Activated effector memory CD4-positive, alpha-beta T cell treated with Interleukin-2 at 50 U/mL for 16 hours (primary cell): ENCODE results near the gene WBP2.

Experiments
- DNase-seq: peaks from one replicate; pipeline ENCODE4 v3.0.0-alpha.2; 2020

WBP2 gene

GRCh38 chr17:75826561-75827307 lies 28.4 kb downstream of the WBP2 start:
- DNase-seq = no peak

DNA sequence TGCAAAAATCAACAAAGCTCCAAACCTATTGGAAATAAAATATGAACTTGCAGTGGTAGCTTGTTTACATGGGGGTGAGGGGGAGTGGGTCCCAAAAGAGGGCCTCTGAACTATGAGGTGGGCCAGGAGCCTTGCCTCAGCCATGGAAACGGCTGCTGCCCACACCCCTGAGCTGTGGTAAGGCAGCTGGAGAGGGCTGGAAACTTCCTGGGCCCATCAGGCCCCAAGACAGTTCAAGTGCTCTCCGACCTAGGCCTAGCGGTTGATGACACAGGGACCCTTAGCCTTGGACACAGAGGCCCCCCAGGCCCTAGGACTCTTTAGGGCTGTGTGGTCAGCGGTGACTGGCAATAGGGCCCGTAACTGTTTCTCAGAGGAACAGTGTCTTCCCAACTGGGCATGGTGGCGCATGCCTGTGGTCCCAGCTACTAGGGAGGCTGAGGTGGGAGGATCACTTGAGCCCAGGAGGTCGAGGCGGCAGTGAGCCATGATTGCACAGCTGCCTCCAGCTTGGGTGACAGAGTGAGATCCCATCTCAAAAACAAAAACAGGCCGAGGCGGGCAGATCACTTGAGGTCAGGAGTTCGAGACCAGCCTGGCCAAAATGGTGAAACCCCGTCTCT lies 29.3 kb downstream of the WBP2 start:
- no peak for DNase-seq

GRCh38 chr17:75825149-75825552 lies 30.0 kb downstream of the WBP2 start:
- no peak for DNase-seq

DNA sequence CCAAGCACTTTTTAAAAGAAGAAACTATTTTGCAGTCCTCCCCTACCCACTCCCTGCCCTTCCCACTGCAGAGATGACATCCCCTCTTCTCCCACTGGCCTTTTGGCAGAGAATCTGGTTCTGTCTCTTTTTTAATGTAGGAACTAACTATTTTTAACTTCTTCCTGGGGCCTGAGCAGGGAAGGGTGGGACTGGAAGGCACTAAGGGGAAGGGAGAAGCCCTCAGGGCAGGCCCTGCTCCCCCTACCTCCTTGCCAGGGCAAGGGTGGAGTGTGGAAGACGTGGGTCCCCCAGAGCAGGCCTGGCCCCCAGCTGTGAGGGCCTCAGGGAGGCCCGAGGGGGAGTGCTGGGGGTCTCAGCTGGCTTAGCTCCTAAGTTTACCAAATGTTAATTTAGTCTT lies 30.5 kb downstream of the WBP2 start:
- DNase-seq = no peak

DNA sequence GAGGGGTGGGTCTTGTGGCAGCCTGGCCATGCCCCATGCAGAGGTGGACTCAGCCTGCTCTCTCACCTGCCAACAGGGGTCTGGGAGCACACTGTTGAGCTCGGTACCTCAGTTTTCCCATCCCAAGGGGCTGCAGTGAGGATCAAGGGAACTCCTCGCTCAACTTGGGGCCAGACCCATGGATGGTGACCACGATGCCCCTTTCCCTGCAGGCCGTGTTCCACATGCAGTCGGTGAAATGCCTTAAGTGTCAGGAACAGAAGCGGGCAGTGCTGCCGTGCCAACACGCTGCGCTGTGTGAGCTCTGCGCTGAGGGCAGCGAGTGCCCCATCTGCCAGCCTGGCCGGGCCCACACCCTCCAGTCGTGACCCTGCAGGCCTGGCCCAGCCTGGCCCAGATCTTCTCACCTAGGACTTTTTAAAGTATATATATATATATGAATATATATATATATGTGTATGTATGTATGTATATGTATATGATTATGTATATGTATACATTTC lies 31.0 kb downstream of the WBP2 start:
- DNase-seq = no peak

DNA sequence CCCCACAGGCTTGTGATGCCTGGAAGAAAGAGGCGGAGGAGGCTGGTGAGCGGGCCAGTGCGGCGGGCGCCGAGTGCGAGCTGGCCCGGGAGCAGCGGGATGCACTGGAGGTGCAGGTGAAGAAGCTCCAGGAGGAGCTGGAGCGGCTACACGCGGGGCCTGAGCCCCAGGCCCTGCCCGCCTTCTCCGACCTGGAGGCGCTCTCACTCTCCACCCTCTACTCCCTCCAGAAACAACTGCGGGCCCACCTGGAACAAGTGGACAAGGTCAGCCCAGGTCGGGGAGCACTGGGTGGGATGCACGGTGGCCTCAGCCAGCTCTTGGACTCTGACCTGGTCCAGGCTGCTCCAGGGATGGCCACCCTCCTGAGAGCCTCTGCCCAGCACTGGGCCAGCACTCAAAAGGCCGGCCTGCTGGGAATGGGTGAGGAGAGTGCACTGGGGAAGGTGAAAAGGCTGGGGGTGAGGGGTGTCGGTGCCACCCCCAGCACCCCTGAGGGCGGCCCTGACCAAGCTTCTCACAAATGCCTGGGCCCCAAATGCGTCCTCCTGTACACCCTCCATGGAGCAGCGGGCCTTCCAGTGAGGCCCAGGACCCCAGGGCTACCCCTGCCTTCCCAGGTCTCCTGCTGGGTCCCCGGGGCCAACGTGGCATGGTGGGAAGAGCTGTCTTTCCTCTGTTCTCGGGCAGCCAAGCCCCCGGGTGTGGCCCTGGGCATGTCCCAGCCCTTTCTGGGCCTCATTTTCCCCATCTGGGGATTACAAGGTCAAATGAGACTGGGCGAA lies 31.7 kb downstream of the WBP2 start:
- no peak for DNase-seq

- DNase-seq = no peak
Observed at GRCh38 chr17:75822800-75823166, 32.4 kb downstream of the WBP2 start.

DNA sequence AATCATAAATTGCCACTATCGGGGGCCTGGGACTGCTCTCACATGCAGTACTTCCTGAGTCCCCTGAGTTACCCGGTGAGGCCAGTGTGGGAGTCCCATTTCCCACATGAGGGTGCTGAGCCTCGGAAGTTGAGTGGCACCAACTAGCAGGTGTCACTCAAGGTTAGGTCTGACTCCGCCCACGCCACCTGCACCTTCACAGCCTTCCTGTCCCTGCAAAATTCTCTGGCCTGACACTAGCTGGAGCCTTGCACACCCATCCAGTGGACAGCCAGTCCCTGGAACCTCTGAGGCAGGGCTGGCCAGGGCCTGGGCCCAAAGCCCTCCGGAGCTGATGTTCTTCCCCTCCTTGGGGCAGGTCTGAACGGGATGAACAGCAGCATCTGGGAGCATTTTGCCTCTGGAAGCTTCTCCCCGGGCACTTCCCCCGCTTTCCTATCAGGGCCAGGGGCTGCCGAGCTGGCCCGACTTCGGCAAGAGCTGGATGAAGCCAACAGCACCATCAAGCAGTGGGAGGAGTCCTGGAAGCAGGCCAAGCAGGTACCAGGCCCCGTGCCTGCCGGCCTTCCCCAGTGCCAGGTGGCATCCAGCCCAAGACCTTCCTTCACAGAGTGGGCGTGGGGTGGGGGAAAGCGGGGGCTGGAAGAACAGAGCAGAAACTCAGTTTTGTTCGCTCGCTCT lies 32.9 kb downstream of the WBP2 start:
- DNase-seq = peak; percentile 29

- no peak for DNase-seq
Observed at GRCh38 chr17:75821552-75821951, 33.6 kb downstream of the WBP2 start.

GRCh38 chr17:75820094-75821080 lies 34.7 kb downstream of the WBP2 start:
- no peak for DNase-seq

DNA sequence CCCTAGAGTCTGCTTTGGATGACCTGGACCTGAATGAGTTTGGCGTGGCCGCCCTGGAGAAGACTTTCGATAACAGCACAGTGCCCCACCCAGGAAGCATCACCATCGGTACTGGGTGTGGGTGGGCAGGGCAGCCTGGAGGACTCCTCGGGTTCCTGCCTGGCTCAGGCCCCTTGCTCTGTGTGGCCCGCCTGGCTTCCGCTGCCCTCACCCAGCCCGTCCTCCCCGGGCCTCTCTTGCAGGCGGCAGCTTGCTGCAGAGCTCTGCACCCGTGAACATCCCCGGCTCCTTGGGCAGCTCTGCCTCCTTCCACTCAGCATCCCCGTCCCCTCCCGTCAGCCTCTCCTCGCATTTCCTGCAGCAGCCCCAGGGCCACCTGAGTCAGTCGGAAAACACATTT lies 35.5 kb downstream of the WBP2 start:
- DNase-seq = no peak

DNA sequence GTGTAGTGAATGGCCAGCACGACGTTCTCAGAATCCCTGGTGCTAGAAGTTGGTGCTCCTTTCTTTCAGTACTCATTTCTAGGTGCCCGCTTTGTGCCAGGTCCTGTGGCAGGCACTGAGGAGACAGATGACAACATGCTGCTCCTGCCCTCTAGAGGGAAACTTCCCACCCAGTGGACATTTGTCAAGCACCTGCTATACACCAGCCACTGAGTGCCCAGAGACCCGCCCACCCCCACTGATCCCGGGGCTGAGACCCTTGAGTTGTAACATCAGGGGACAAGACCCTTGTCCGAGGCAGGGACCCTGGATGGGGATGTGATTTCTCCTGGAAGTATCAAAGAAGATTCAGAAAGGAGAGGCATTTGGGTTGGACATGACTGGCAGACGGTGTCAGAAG lies 36.0 kb downstream of the WBP2 start:
- DNase-seq = no peak

GRCh38 chr17:75818326-75818885 lies 36.7 kb downstream of the WBP2 start:
- no peak for DNase-seq

DNA sequence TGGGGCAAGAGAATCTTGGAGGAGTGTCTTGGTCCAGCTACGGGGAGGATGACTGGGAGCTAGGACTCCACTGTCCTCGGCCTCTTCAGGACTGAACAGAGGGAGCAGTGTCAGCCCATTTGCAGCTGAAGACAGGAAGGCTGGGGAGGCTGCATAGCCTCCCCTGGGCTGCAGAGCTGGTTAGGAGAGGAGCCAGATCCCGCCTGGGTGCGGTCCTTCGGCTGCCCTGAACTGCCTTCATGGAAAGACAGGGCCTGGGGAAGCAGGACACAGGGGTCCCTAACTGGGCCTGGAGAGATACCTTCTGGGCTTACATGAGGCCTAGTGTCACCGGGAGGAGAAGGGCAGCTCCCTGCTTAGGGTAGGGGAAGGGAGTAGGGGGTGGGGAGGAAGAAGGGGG lies 37.6 kb downstream of the WBP2 start:
- DNase-seq = no peak

GRCh38 chr17:75816693-75817092 lies 38.4 kb downstream of the WBP2 start:
- no peak for DNase-seq

GRCh38 chr17:75815399-75815798 lies 39.7 kb downstream of the WBP2 start:
- no peak for DNase-seq

- DNase-seq = no peak
Observed at GRCh38 chr17:75814900-75815373, 40.2 kb downstream of the WBP2 start.

- DNase-seq = no peak
Observed at GRCh38 chr17:75814021-75814395, 41.1 kb downstream of the WBP2 start.

DNA sequence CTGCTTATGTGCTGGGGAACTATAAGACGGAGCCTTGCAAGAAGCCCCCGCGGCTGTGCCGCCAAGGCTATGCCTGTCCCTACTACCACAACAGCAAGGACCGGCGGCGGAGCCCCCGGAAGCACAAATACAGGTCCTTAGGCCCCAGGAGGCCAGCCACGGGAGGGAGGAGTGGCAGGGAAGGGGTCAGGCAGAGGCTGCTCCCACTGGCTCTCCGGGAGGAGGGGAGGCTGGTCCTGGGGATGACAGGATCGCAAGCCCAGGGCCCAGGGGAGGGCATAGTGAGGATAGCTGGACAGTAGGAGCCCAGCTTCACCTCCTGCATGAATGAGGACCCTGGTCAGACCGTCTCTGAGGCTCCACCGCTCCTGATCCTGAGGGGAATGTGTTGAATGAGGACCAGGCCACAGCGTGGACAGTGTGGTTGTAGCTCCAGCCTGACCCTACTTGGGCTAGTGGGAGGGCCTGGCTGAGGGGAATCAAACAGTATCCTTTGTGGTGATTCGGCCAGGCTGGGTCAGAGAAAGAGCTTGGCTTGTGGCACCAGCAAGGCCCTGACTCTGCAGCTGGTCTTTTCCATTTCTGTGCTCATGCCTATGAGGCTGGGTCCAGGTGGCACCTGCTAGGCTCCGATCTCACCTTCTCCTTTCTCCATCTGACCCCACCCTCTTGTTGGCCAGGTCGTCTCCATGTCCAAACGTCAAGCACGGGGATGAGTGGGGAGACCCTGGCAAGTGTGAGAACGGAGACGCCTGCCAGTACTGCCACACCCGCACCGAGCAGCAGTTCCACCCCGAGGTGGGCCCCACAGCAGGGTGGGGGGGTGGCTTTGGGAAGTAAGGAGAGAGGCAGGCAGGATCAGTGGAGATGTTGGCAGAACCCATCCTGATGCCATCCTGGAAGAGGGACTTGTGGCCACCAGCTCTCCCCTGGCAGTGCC lies 41.8 kb downstream of the WBP2 start:
- no peak for DNase-seq
